Ascending aorta (tissue), 2 donors: ENCODE data around the gene ALDH8A1. TPM values are rescaled to one million over a fixed set of nuclear protein-coding genes. Genes with fewer than 3 reads are reported as not detected.

Experiments used
- DNase-seq, 2 donors: peaks; one replicate each; pipeline ENCODE4 v3.0.0-alpha.2; 2019; ENCODE audit warnings: low spot score in 2 of 2
- H3K27ac ChIP-seq, 2 donors: fragments of 200-600 bp; sonication (generic); one replicate each; pipeline ENCODE4 v1.5.1; 2016 to 2017; ENCODE audit warnings: mild to moderate bottlenecking in 1 of 2
- H3K27me3 ChIP-seq: fragments of 200-600 bp; sonication (generic); one replicate; pipeline ENCODE4 v1.5.1; 2017
- H3K36me3 ChIP-seq, 2 donors: fragments of 200-600 bp; sonication (generic); one replicate each; pipeline ENCODE4 v1.5.1; 2016
- H3K4me1 ChIP-seq, 2 donors: fragments of 200-600 bp; sonication (generic); one replicate each; pipeline ENCODE4 v1.5.1; 2016 to 2017; ENCODE audit warnings: mild to moderate bottlenecking in 1 of 2
- H3K4me3 ChIP-seq, 2 donors: fragments of 200-600 bp; sonication (generic); one replicate each; pipeline ENCODE4 v1.5.1; 2016 to 2017; ENCODE audit warnings: mild to moderate bottlenecking in 1 of 2
- H3K9me3 ChIP-seq, 2 donors: fragments of 200-600 bp; sonication (generic); one replicate each; pipeline ENCODE4 v1.5.1; 2016
- intact Hi-C: fragments of 100-400 bp; cut with DNase I; formaldehyde crosslinking; loops from one replicate; pipeline ENCODE4 v1.15.1; 2023
- total RNA-seq: library from RNA; depleted of rRNA; stranded (reverse); fragments of >200 nt; gene quantifications from one replicate; pipeline ENCODE4 v1.1.0, GENCODE V29; 2016
- TF ChIP-seq, protein P1 (sequence below), 3 experiments: fragments of 200-600 bp in 2 of 3; fragments of 450-650 bp in 1 of 3; sonication (generic) in 2 of 3; IDR thresholded peaks; one replicate each; pipeline ENCODE4 v1.5.1; 2016 to 2019; ENCODE audit warnings: antibody characterized with exemption in 3 of 3, mild to moderate bottlenecking in 1 of 3, moderate library complexity in 1 of 3

Gene ALDH8A1
- total RNA-seq, 1 donor from 2014 or later, result not detected

DNA sequence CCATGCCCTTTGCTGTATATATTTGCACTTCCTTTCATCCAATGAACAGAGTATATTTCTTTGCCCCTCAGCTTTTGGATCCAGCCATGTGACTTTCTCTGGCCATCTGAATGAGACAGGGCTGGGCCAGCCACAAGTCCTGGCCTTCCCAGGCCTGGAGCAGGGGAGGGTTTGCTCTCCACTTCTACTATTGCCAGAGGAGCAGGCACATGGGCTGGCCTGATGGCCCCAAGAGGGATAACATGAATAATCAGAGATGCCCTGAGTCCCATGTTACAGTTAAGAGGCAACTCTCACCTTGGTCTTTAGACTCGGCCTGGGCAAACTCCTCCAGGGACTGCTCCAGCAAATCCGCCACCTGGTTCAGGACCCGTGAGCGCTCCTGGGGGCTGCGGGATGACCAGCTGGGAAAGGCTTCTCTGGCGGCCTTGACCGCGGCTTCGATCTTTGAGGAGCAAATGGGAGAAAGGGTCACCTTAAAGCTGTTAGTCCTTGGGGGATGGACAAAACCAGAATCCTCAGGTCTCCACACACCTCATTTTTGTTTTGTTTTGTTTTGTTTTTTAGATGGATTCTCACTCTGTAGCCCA is 6.3 kb downstream of the ALDH8A1 start:
- no peak for DNase-seq
- TF ChIP-seq, protein P1, sequence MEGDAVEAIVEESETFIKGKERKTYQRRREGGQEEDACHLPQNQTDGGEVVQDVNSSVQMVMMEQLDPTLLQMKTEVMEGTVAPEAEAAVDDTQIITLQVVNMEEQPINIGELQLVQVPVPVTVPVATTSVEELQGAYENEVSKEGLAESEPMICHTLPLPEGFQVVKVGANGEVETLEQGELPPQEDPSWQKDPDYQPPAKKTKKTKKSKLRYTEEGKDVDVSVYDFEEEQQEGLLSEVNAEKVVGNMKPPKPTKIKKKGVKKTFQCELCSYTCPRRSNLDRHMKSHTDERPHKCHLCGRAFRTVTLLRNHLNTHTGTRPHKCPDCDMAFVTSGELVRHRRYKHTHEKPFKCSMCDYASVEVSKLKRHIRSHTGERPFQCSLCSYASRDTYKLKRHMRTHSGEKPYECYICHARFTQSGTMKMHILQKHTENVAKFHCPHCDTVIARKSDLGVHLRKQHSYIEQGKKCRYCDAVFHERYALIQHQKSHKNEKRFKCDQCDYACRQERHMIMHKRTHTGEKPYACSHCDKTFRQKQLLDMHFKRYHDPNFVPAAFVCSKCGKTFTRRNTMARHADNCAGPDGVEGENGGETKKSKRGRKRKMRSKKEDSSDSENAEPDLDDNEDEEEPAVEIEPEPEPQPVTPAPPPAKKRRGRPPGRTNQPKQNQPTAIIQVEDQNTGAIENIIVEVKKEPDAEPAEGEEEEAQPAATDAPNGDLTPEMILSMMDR (IDR thresholded peaks at IDR 0.05), result no peak
- H3K36me3 ChIP-seq, result no peaks in the 10 kb centered on the region
- H3K4me3 ChIP-seq, result no peak overlapping the region
- no peaks in the 10 kb centered on the region for H3K9me3 ChIP-seq
- no peaks in the 10 kb centered on the region for H3K27me3 ChIP-seq
- no peaks in the 10 kb centered on the region for H3K4me1 ChIP-seq
- intact Hi-C loops, result loop anchor here (5.0 kb wide), 3 partner anchors 61 to 771 kb away; no protein-coding TSS in a partner anchor
- no peak overlapping the region for H3K27ac ChIP-seq

DNA sequence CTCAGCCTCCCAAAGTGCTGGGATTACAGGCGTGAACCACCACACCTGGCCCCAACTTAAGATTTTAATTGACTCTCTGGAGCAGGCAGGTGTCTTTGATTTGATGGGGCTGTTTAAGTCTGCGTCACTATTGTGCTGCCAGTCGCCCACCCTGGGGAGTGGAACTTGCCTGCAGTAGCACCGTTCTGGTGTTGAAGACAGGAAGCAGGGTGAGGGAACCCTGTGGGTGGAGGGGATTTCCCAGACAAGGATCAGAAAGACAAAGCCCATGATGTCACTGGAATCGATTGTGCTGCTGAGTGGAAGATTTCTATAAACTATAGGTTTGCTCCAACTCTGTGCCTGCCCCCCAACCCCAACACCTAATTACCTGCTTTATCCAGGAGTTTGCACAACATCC is 11.0 kb downstream of the ALDH8A1 start:
- no peaks in the 10 kb centered on the region for H3K4me1 ChIP-seq
- intact Hi-C loops, result no loop called here
- H3K4me3 ChIP-seq, result no peak overlapping the region
- TF ChIP-seq, protein P1 (IDR thresholded peaks at IDR 0.05), result no peak
- H3K36me3 ChIP-seq, result no peaks in the 10 kb centered on the region
- H3K9me3 ChIP-seq, result no peaks in the 10 kb centered on the region
- no peak for DNase-seq
- no peak overlapping the region for H3K27ac ChIP-seq
- H3K27me3 ChIP-seq, result no peaks in the 10 kb centered on the region

DNA sequence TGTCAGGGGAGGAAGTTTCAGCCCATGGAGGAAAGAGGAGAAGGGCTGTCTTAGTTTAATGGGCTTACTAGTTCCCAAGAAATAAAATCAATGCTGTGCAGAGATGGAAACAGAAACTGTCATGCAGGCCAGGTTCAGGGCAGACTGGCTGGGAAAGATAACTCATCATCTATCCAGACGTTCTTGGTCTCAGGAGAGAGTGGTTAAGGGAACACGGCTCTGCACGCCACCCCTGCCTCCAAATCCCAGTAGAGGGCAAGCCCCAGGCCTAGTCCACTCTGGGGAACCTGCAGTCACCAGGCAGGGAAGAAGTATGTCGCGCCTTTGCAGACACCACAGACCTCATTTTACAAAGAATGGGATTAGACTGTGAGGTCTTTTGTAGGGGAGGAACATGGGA is 12.5 kb downstream of the ALDH8A1 start:
- no peaks in the 10 kb centered on the region for H3K36me3 ChIP-seq
- H3K27ac ChIP-seq, result no peak overlapping the region
- intact Hi-C loops, result no loop called here
- H3K4me1 ChIP-seq, result no peaks in the 10 kb centered on the region
- no peaks in the 10 kb centered on the region for H3K27me3 ChIP-seq
- DNase-seq, result no peak
- H3K9me3 ChIP-seq, result no peaks in the 10 kb centered on the region
- TF ChIP-seq, protein P1 (IDR thresholded peaks at IDR 0.05), result no peak
- no peak overlapping the region for H3K4me3 ChIP-seq

DNA sequence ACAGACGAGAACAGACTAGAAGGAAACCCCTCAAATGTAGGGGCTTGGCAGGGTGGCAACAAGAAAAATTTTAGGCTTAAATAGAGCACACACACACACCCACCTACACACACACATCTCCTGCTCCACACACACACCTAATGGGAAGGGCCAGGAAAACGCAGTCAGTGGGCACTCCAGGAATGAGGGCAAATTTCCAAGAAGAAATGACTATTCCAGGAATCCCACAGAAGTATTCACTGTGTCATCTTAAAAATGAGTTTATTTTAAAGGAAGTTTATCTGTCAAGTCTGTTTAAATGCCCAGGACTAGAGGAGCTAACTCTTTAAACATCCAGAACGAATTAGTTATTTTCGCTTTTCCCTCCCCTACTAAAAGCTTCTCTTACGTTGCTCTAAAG is 13.0 kb downstream of the ALDH8A1 start:
- Histone ChIP-seq H3K4me3 (no peak overlapping the region), H3K9me3 (no peaks in the 10 kb centered on the region), H3K27ac (no peak overlapping the region), H3K27me3 (no peaks in the 10 kb centered on the region), H3K4me1 (no peaks in the 10 kb centered on the region), H3K36me3 (no peaks in the 10 kb centered on the region)
- TF ChIP-seq, protein P1 (IDR thresholded peaks at IDR 0.05), result no peak
- intact Hi-C loops, result no loop called here
- DNase-seq, result no peak

DNA sequence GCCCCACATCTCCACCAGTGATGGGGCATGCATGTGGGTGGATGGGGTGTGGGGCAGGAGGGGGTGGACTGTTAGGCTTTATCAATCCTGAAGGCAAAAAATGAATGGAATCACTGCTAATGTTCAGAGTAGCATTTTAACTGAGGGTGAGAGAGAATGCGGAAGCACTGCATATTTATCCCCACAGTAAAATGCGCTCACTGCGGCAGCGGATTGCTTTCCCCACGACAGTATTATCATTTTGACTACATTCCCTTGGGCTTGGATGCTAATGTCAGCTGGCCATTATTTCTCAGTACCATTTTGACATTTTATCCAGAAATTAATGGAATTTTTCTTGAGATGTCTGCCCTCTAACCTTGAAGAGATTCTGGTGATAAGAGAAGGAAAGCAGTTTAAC is 13.4 kb downstream of the ALDH8A1 start:
- no peaks in the 10 kb centered on the region for H3K4me1 ChIP-seq
- H3K36me3 ChIP-seq, result no peaks in the 10 kb centered on the region
- intact Hi-C loops, result no loop called here
- no peak overlapping the region for H3K27ac ChIP-seq
- TF ChIP-seq, protein P1 (IDR thresholded peaks at IDR 0.05), result no peak
- no peak for DNase-seq
- H3K27me3 ChIP-seq, result no peaks in the 10 kb centered on the region
- H3K4me3 ChIP-seq, result no peak overlapping the region
- no peaks in the 10 kb centered on the region for H3K9me3 ChIP-seq
